Lower lobe of right lung (tissue), 2 donors: ENCODE results near the gene AGO1. TPM values are rescaled to one million over a fixed set of nuclear protein-coding genes. Genes with fewer than 3 reads are reported as not detected.

Source experiments
- ATAC-seq, 2 donors: fragments of 200-7000 bp; cut with Tn5 transposase; one replicate each; pipeline ENCODE4 v1.9.1; 2020 to 2022; ENCODE audit warnings: mild to moderate bottlenecking in 2 of 2, moderate library complexity in 2 of 2
- DNase-seq: peaks from one replicate; pipeline ENCODE4 v3.0.0-alpha.2; 2020
- H3K27ac ChIP-seq: fragments of 200-600 bp; one replicate; pipeline ENCODE4 v1.8.0; 2022
- H3K27me3 ChIP-seq: fragments of 200-600 bp; one replicate; pipeline ENCODE4 v1.8.0; 2022; ENCODE audit warnings: low read depth
- H3K36me3 ChIP-seq: fragments of 200-600 bp; one replicate; pipeline ENCODE4 v1.8.0; 2022; ENCODE audit warnings: mild to moderate bottlenecking
- H3K4me1 ChIP-seq: fragments of 200-600 bp; one replicate; pipeline ENCODE4 v1.8.0; 2022
- H3K4me3 ChIP-seq: fragments of 200-600 bp; one replicate; pipeline ENCODE4 v1.8.0; 2022; ENCODE audit warnings: mild to moderate bottlenecking
- H3K9me3 ChIP-seq: fragments of 200-600 bp; one replicate; pipeline ENCODE4 v1.8.0; 2022
- CTCF ChIP-seq: fragments of 200-600 bp; IDR thresholded peaks from one replicate; pipeline ENCODE4 v1.8.0; 2022; ENCODE audit warnings: antibody characterized with exemption, mild to moderate bottlenecking
- intact Hi-C: fragments of 100-400 bp; cut with DNase I; formaldehyde crosslinking; loops from one replicate; pipeline ENCODE4 v1.11.0; 2022
- total RNA-seq: library from RNA; stranded (reverse); fragmentation: NEBNext Ultra II Directional; extraction: Animal tissue kit (Norgen Biotek cat#: 25700); gene quantifications from one replicate; pipeline ENCODE4 v1.2.1, GENCODE V29; 2021
- donor health status: DM: no; HTN: yes; CAD: no; lungs with severe emphysema.

The AGO1 gene
- total RNA-seq, 1 donor from 2014 or later: 26.9 TPM

- Histone ChIP-seq H3K9me3 (no peaks in the 10 kb centered on the region), H3K27me3 (no peaks in the 10 kb centered on the region), H3K36me3 (no peaks in the 10 kb centered on the region), H3K4me1 (peaks cover 33% of the 10 kb centered on the region), H3K4me3 (peak overlapping the region; percentile 80), H3K27ac (peak overlapping the region; percentile 93)
- DNase-seq (peak; percentile 53), ATAC-seq (peak; percentile 45 to 59)
- no peak for TF ChIP-seq CTCF
- intact Hi-C loops: no loop called here
Measured at GRCh38 chr1:35929730-35930592, 47.0 kb downstream of the AGO1 start.

GRCh38 chr1:35930593-35931445, 47.8 kb downstream of the AGO1 start, which contains the start of gene AGO3:
TSS of gene AGO3 (plus strand) at chr1:35931105. CDS start at chr1:35931427, 322 bp downstream.
- Histone ChIP-seq H3K27ac (peak within 1 kb of the TSS; percentile 93), H3K4me1 (peaks cover 33% of the 10 kb centered on the region), H3K27me3 (no peaks in the 10 kb centered on the region), H3K9me3 (no peaks in the 10 kb centered on the region), H3K4me3 (peak within 1 kb of the TSS; percentile 80), H3K36me3 (no peaks in the 10 kb centered on the region)
- TF ChIP-seq CTCF: no peak
- intact Hi-C loops: no loop called here
- ATAC-seq (peak; percentile 95 to 96), DNase-seq (peak; percentile 92)

GRCh38 chr1:35931446-35932157, 48.6 kb downstream of the AGO1 start:
- peak overlapping the region; percentile 93 for H3K27ac ChIP-seq
- peak; percentile 37 to 39 for ATAC-seq
- intact Hi-C loops: no loop called here
- peak overlapping the region; percentile 80 for H3K4me3 ChIP-seq
- DNase-seq: peak; percentile 62
- TF ChIP-seq CTCF: no peak
- H3K27me3 ChIP-seq: no peaks in the 10 kb centered on the region
- H3K36me3 ChIP-seq: no peaks in the 10 kb centered on the region
- peaks cover 33% of the 10 kb centered on the region for H3K4me1 ChIP-seq
- H3K9me3 ChIP-seq: no peaks in the 10 kb centered on the region

- Histone ChIP-seq H3K9me3 (no peaks in the 10 kb centered on the region), H3K27me3 (no peaks in the 10 kb centered on the region), H3K4me1 (peaks cover 33% of the 10 kb centered on the region), H3K4me3 (peak overlapping the region; percentile 80), H3K36me3 (no peaks in the 10 kb centered on the region), H3K27ac (peak overlapping the region; percentile 93)
- DNase-seq (no peak), ATAC-seq (no peak)
- intact Hi-C loops: no loop called here
- TF ChIP-seq CTCF: no peak
Measured at GRCh38 chr1:35932158-35932636, 49.2 kb downstream of the AGO1 start.

- DNase-seq (no peak), ATAC-seq (no peak)
- Histone ChIP-seq H3K9me3 (no peaks in the 10 kb centered on the region), H3K4me3 (no peak overlapping the region), H3K36me3 (no peaks in the 10 kb centered on the region), H3K27ac (no peak overlapping the region), H3K27me3 (no peaks in the 10 kb centered on the region), H3K4me1 (peaks cover 33% of the 10 kb centered on the region)
- intact Hi-C loops: no loop called here
- TF ChIP-seq CTCF: no peak
Measured at GRCh38 chr1:35932941-35933340, 49.9 kb downstream of the AGO1 start.
